NT2/D1 (cell line): Measurements from ENCODE around the gene CLSTN2.

Source experiments
- SUZ12 ChIP-seq: IDR thresholded peaks from 2 replicates; pipeline ENCODE4 v1.6.1; 2011; ENCODE audit not compliant: insufficient read length, insufficient read depth; ENCODE audit errors: extremely low read depth
- YY1 ChIP-seq: IDR thresholded peaks from 2 replicates; pipeline ENCODE4 v1.6.1; 2011; ENCODE audit not compliant: insufficient read length, insufficient read depth
- ZNF274 ChIP-seq: IDR thresholded peaks from 2 replicates; pipeline ENCODE4 v1.6.1; 2011; ENCODE audit warnings: mild to moderate bottlenecking, low read depth, low read length

GRCh38 chr3:140007081-140007480 lies 72.1 kb downstream of the CLSTN2 start:
- TF ChIP-seq ZNF274: no peak
- no peak for TF ChIP-seq YY1
- no peak for TF ChIP-seq SUZ12
